Measurements from ENCODE around the gene TPX2. TPM values are rescaled to one million over a fixed set of nuclear protein-coding genes. Genes with fewer than 3 reads are reported as not detected.

Gene TPX2
- total and polyA plus RNA-seq, 2 of the 8 experiments (the other 6 are each of a cell fraction or from before 2014, with no cell fraction given), result 43.6 to 125 TPM

DNA sequence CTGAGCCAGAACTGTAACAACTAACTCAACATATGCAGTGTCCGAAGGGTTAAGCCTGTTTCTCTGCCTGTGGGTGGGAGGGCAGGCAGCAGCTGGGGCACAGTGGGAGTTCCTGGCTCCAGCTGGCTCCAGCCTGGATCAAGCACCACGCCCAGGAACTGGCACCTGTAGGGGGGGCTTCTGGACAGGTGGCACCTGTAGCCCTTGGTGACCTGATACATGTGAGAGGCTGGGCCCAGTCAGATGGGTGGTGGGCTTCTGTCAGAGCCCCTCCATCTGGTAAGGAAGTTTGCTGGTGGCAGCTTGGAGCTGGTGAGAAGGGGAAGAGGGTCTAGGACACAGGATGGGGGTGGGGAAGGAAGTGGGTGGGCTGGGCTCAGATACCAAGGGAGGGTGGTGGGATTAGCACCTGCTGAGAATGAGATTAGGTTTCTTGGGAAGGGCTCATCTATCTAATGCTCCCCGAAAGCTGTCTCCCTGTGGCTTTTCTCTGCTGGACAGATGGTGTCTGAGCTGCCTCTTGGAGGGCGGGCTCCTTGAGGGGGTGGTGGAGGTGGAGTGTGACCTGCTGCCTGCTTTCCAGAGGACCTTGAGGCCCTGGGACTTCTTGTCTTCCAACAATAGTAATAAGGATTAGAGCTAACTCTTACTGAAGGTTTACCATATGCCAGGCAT, 45.0 kb upstream of the TPX2 start:
- DNase-seq (ENCODE audit: low read depth in 1 of 2, low spot score in 2 of 2), result peak in 1 of 2 experiments; percentile 52
- no peak overlapping the region for H3K9ac ChIP-seq (replicated peaks in 1 of 4; ENCODE audit: extremely low read depth in 1 of 4, low read depth in 3 of 4, low read length in 3 of 4)
- TF ChIP-seq HDAC2 (IDR thresholded peaks at IDR 0.05; ENCODE audit: borderline replicate concordance in 1 of 2, low read depth in 2 of 2, low read length in 2 of 2), result peak; percentile 19 to 37; a peak in 1 of 4 replicates
- TF ChIP-seq, protein P1, sequence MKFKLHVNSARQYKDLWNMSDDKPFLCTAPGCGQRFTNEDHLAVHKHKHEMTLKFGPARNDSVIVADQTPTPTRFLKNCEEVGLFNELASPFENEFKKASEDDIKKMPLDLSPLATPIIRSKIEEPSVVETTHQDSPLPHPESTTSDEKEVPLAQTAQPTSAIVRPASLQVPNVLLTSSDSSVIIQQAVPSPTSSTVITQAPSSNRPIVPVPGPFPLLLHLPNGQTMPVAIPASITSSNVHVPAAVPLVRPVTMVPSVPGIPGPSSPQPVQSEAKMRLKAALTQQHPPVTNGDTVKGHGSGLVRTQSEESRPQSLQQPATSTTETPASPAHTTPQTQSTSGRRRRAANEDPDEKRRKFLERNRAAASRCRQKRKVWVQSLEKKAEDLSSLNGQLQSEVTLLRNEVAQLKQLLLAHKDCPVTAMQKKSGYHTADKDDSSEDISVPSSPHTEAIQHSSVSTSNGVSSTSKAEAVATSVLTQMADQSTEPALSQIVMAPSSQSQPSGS (IDR thresholded peaks at IDR 0.05; ENCODE audit: low read length), result no peak
- TF ChIP-seq SAP30 (IDR thresholded peaks at IDR 0.05; ENCODE audit: insufficient read depth, insufficient replicate concordance, low read length), result no peak
- no peak for TF ChIP-seq SRF (IDR thresholded peaks at IDR 0.05; ENCODE audit: low read depth, low read length)
- TF ChIP-seq TCF12 (IDR thresholded peaks at IDR 0.05; ENCODE audit: low read depth, low read length), result peak; percentile 85; the same call in 1 of the 2 replicates
- TF ChIP-seq YY1 (IDR thresholded peaks at IDR 0.05; ENCODE audit: low read depth, low read length), result 0 out of 2 replicates have a peak, but pooled peaks have one; percentile 16
- TF ChIP-seq CTBP2 (IDR thresholded peaks at IDR 0.05; ENCODE audit: borderline replicate concordance, insufficient read depth, insufficient read length, low read length), result peak; percentile 68
- peak; percentile 52 for TF ChIP-seq ASH2L (IDR thresholded peaks at IDR 0.05; ENCODE audit: low read length)
- TF ChIP-seq CHD1 (IDR thresholded peaks at IDR 0.05; ENCODE audit: low read depth, low read length), result no peak

More for the DNA sequence above, 45.0 kb upstream of the TPX2 start:
- no peak overlapping the region for H3K14ac ChIP-seq (ENCODE audit: insufficient read length)
- POLR2A ChIA-PET (ENCODE audit: partially characterized antibody), result interaction anchor here (0.7 to 3.4 kb wide), 6 partner anchors 11 to 33 kb away, joined by 3 to 25 read pairs (median 4); partner anchors contain the start of gene BCL2L1
- no peak overlapping the region for H3K56ac ChIP-seq (replicated peaks; ENCODE audit: insufficient read length, low read depth, low read length)
- H2BK120ac ChIP-seq (replicated peaks; ENCODE audit: low read depth, low read length), result no peak overlapping the region
- no peak overlapping the region for H4K5ac ChIP-seq (ENCODE audit: insufficient read length, low read depth, low read length)
- H2AK5ac ChIP-seq (ENCODE audit: low read depth, low read length), result 0 out of 2 replicates have a peak overlapping the region, but pooled peaks have one; percentile 58
- peaks cover 15 to 26% (median 20%) of the 10 kb centered on the region in 4 experiments for H3K4me1 ChIP-seq (replicated peaks in 1 of 4; ENCODE audit: control insufficient read depth in 3 of 4, insufficient read depth in 4 of 4, low read length in 3 of 4)
- H4K91ac ChIP-seq (replicated peaks; ENCODE audit: insufficient read length, low read length), result peak overlapping the region; percentile 57
- no peaks in the 10 kb centered on the region for H3K9me3 ChIP-seq (ENCODE audit: insufficient read depth in 2 of 2, low read depth in 1 of 2, low read length in 1 of 2)
- H2BK5ac ChIP-seq (ENCODE audit: low read depth, low read length), result peak overlapping the region; percentile 86; the same call in 1 of the 2 replicates
- no peak overlapping the region for H3K4ac ChIP-seq (replicated peaks; ENCODE audit: insufficient read length, low read depth, low read length)
- 62% methylated on average over 4 of the region's 4 CpGs; no CpG with 5 or more reads in 1 of the 2 experiments for WGBS, 2 experiments (ENCODE audit: extremely low coverage in 1 of 2, insufficient coverage in 1 of 2, insufficient read length in 1 of 2, insufficient replicate concordance in 2 of 2, low coverage in 1 of 2, low lambda C conversion rate in 2 of 2, missing lambda C conversion rate in 1 of 2)
- no peak overlapping the region; the same call in 1 of the 2 replicates for H4K8ac ChIP-seq (ENCODE audit: extremely low read depth, insufficient read depth, low read length)
- no peak overlapping the region for H2BK20ac ChIP-seq (ENCODE audit: low read length)
- no peaks in the 10 kb centered on the region for H3K23me2 ChIP-seq (ENCODE audit: low read depth, low read length)
- H2BK12ac ChIP-seq (ENCODE audit: low read depth, low read length), result peak overlapping the region; percentile 50
- H3K23ac ChIP-seq (ENCODE audit: insufficient read length), result no peak overlapping the region
- H3K4me3 ChIP-seq (ENCODE audit: extremely low read depth in 1 of 4, insufficient read depth in 2 of 4, low read depth in 3 of 4, low read length in 4 of 4), result no peak overlapping the region
- H3K4me2 ChIP-seq (ENCODE audit: insufficient read depth in 1 of 2, low read depth in 2 of 2, low read length in 2 of 2), result peak overlapping the region; percentile 41 to 49; a peak in 3 of 4 replicates
- H3K36me3 ChIP-seq (ENCODE audit: control insufficient read depth in 2 of 4, insufficient read depth in 4 of 4, low read length in 3 of 4), result no peaks in the 10 kb centered on the region; a peak in 1 of 8 replicates
- peaks cover 0 to 55% of the 10 kb centered on the region in 2 experiments; a peak in 2 of 4 replicates for H3K79me2 ChIP-seq (ENCODE audit: control insufficient read depth in 1 of 2, insufficient read depth in 2 of 2, low read length in 2 of 2)
- CTCF ChIA-PET (ENCODE audit: partially characterized antibody), result interaction anchor here (0.6 to 6.8 kb wide), 11 partner anchors 10 to 137 kb away, joined by 3 to 49 read pairs (median 7); no protein-coding TSS in a partner anchor
- H3K27ac ChIP-seq (ENCODE audit: low read depth, low read length), result 0 out of 2 replicates have a peak overlapping the region, but pooled peaks have one; percentile 3
- H2AFZ ChIP-seq (ENCODE audit: low read length), result no peak overlapping the region
- no peaks in the 10 kb centered on the region for H3K27me3 ChIP-seq (replicated peaks in 1 of 4; ENCODE audit: control insufficient read depth in 3 of 4, extremely low read depth in 1 of 4, insufficient read depth in 3 of 4, low read length in 3 of 4)
- H4K20me1 ChIP-seq (replicated peaks in 1 of 2; ENCODE audit: control insufficient read depth in 1 of 2, insufficient read depth in 2 of 2, low read length in 2 of 2), result no peaks in the 10 kb centered on the region
- H2BK15ac ChIP-seq (ENCODE audit: low read length), result no peak overlapping the region
- peaks cover 5% of the 10 kb centered on the region for H3K79me1 ChIP-seq (ENCODE audit: low read depth, low read length)
- FAIRE-seq, result no peak
- H3K18ac ChIP-seq (ENCODE audit: extremely low read depth, low read length), result peak overlapping the region; percentile 86; the same call in 1 of the 2 replicates
